Osteocyte (in vitro differentiated cells): ENCODE results near the gene SLC25A39. TPM values are rescaled to one million over a fixed set of nuclear protein-coding genes. Genes with fewer than 3 reads are reported as not detected.

Experiments
- DNase-seq: peaks from one replicate; pipeline ENCODE4 v3.0.0; 2021; ENCODE audit warnings: mixed read lengths; ENCODE audit not compliant: unreplicated experiment; ENCODE audit errors: extremely low spot score
- H3K27ac Mint-ChIP-seq: one replicate; pipeline ENCODE4 v1.8.0; 2021; ENCODE audit warnings: mild to moderate bottlenecking, mixed read lengths; ENCODE audit not compliant: unreplicated experiment
- H3K27me3 Mint-ChIP-seq: one replicate; pipeline ENCODE4 v1.8.0; 2021; ENCODE audit warnings: mixed read lengths; ENCODE audit not compliant: unreplicated experiment
- H3K36me3 Mint-ChIP-seq: one replicate; pipeline ENCODE4 v1.8.0; 2021; ENCODE audit warnings: mixed read lengths; ENCODE audit not compliant: unreplicated experiment
- H3K4me1 Mint-ChIP-seq: one replicate; pipeline ENCODE4 v1.8.0; 2021; ENCODE audit warnings: mixed read lengths; ENCODE audit not compliant: unreplicated experiment
- H3K4me3 Mint-ChIP-seq: one replicate; pipeline ENCODE4 v1.8.0; 2021; ENCODE audit warnings: mild to moderate bottlenecking, moderate library complexity, mixed read lengths; ENCODE audit not compliant: unreplicated experiment
- H3K9me3 Mint-ChIP-seq: one replicate; pipeline ENCODE4 v1.8.0; 2021; ENCODE audit warnings: mixed read lengths; ENCODE audit not compliant: unreplicated experiment
- CTCF ChIP-seq: fragments of 200-600 bp; sonication (generic); IDR thresholded peaks from 2 replicates; pipeline ENCODE4 v1.5.0; 2021; ENCODE audit warnings: antibody characterized with exemption, mild to moderate bottlenecking, moderate library complexity
- total RNA-seq: library from RNA; stranded (reverse); gene quantifications from 2 replicates; pipeline ENCODE4 v1.2.1, GENCODE V29; 2021

SLC25A39 gene
- total RNA-seq, 1 donor from 2014 or later, result 122 TPM

GRCh38 chr17:44360826-44361225, 36.2 kb upstream of the SLC25A39 start:
- H3K27me3 Mint-ChIP-seq, result peaks cover 9% of the 10 kb centered on the region
- H3K36me3 Mint-ChIP-seq, result no peaks in the 10 kb centered on the region
- H3K27ac Mint-ChIP-seq, result no peak overlapping the region
- H3K4me3 Mint-ChIP-seq, result no peak overlapping the region
- no peaks in the 10 kb centered on the region for H3K9me3 Mint-ChIP-seq
- TF ChIP-seq CTCF, result no peak
- DNase-seq, result no peak
- H3K4me1 Mint-ChIP-seq, result peaks cover 17% of the 10 kb centered on the region

- Mint-ChIP-seq H3K4me1 (peaks cover 17% of the 10 kb centered on the region), H3K4me3 (no peak overlapping the region), H3K9me3 (no peaks in the 10 kb centered on the region), H3K36me3 (no peaks in the 10 kb centered on the region), H3K27me3 (peaks cover 4% of the 10 kb centered on the region), H3K27ac (no peak overlapping the region)
- no peak for DNase-seq
- no peak for TF ChIP-seq CTCF
Observed at GRCh38 chr17:44360144-44360533, 35.5 kb upstream of the SLC25A39 start.

- Mint-ChIP-seq H3K27me3 (no peaks in the 10 kb centered on the region), H3K36me3 (no peaks in the 10 kb centered on the region), H3K9me3 (no peaks in the 10 kb centered on the region), H3K27ac (no peak overlapping the region), H3K4me1 (peaks cover 17% of the 10 kb centered on the region), H3K4me3 (no peak overlapping the region)
- no peak for DNase-seq
- no peak for TF ChIP-seq CTCF
Observed at GRCh38 chr17:44359458-44360143, 35.0 kb upstream of the SLC25A39 start.

- Mint-ChIP-seq H3K36me3 (no peaks in the 10 kb centered on the region), H3K4me3 (no peak overlapping the region), H3K27ac (no peak overlapping the region), H3K27me3 (no peaks in the 10 kb centered on the region), H3K4me1 (peaks cover 17% of the 10 kb centered on the region), H3K9me3 (no peaks in the 10 kb centered on the region)
- no peak for TF ChIP-seq CTCF
- no peak for DNase-seq
Observed at GRCh38 chr17:44359006-44359405, 34.4 kb upstream of the SLC25A39 start.

- Mint-ChIP-seq H3K4me3 (no peak overlapping the region), H3K9me3 (no peaks in the 10 kb centered on the region), H3K27ac (no peak overlapping the region), H3K36me3 (peaks cover 2% of the 10 kb centered on the region), H3K4me1 (peaks cover 17% of the 10 kb centered on the region), H3K27me3 (no peaks in the 10 kb centered on the region)
- TF ChIP-seq CTCF, result no peak
- no peak for DNase-seq
Observed at GRCh38 chr17:44358066-44358465, 33.4 kb upstream of the SLC25A39 start.
